H1 (cell line): ENCODE results near the gene GBF1. TPM values are rescaled to one million over a fixed set of nuclear protein-coding genes. Genes with fewer than 3 reads are reported as not detected.

Experiments used
- CTCF ChIA-PET: fragments of 300-600 bp; sonication (Branson Sonifier 250); formaldehyde crosslinking; loops from one replicate; lab custom pipeline; 2021; ENCODE audit not compliant: partially characterized antibody; lab: Charles Lee
- POLR2A ChIA-PET: fragments of 300-600 bp; sonication (Branson Sonifier 250); formaldehyde crosslinking; loops from one replicate; lab custom pipeline; 2021; ENCODE audit warnings: inconsistent platforms; ENCODE audit not compliant: partially characterized antibody; lab: Charles Lee
- DNase-seq, 2 experiments: peaks; one replicate each; pipeline versions ENCODE4 v3.0.0 to v3.0.0-alpha.2; 2010 to 2022; ENCODE audit warnings: low spot score in 2 of 2, low read depth in 1 of 2, mixed read lengths in 1 of 2
- FAIRE-seq: peaks from 2 replicates; lab custom pipeline; 2011; peaks lifted over from hg19 to GRCh38; lab: Jason Lieb, UNC
- H2AFZ ChIP-seq: 2 replicates; pipeline ENCODE4 v1.8.1; 2012; ENCODE audit warnings: low read length, inconsistent platforms
- H2AK5ac ChIP-seq: 2 replicates; pipeline ENCODE4 v1.6.1; 2013; ENCODE audit warnings: low read depth, low read length
- H2BK120ac ChIP-seq: replicated peaks from 2 replicates; pipeline ENCODE3; 2013; ENCODE audit warnings: low read depth, low read length, inconsistent platforms
- H2BK12ac ChIP-seq: 2 replicates; pipeline ENCODE4 v1.6.1; 2013; ENCODE audit warnings: low read depth, low read length
- H2BK15ac ChIP-seq: 2 replicates; pipeline ENCODE4 v1.6.1; 2013; ENCODE audit warnings: low read length
- H2BK20ac ChIP-seq: 2 replicates; pipeline ENCODE4 v1.6.1; 2013; ENCODE audit warnings: low read length
- H2BK5ac ChIP-seq: 2 replicates; pipeline ENCODE4 v1.6.1; 2013; ENCODE audit warnings: low read depth, low read length
- H3K14ac ChIP-seq: 2 replicates; pipeline ENCODE4 v1.6.1; 2013; ENCODE audit warnings: inconsistent platforms; ENCODE audit not compliant: insufficient read length
- H3K18ac ChIP-seq: 2 replicates; pipeline ENCODE4 v1.6.1; 2013; ENCODE audit warnings: low read length; ENCODE audit errors: extremely low read depth
- H3K23ac ChIP-seq: 2 replicates; pipeline ENCODE4 v1.6.1; 2013; ENCODE audit warnings: inconsistent platforms; ENCODE audit not compliant: insufficient read length
- H3K23me2 ChIP-seq: 2 replicates; pipeline ENCODE4 v1.6.1; 2013; ENCODE audit warnings: low read depth, low read length
- H3K27ac ChIP-seq: 2 replicates; pipeline ENCODE4 v1.6.1; 2011; ENCODE audit warnings: low read depth, low read length, inconsistent platforms
- H3K27me3 ChIP-seq, 4 experiments: replicated peaks in 1 of 4; 1 replicate in 1 of 4; 2 replicates in 3 of 4; pipeline versions ENCODE4 v1.6.1 to v1.8.1; 2011 to 2013; ENCODE audit warnings: low read length in 3 of 4, mild to moderate bottlenecking in 3 of 4, inconsistent platforms in 2 of 4, mixed read lengths in 2 of 4, moderate library complexity in 1 of 4; ENCODE audit not compliant: control insufficient read depth in 3 of 4, insufficient read depth in 3 of 4; ENCODE audit errors: extremely low read depth in 1 of 4
- H3K36me3 ChIP-seq, 4 experiments: 2 replicates each; pipeline versions ENCODE4 v1.6.1 to v1.8.1; 2011 to 2013; ENCODE audit warnings: mild to moderate bottlenecking in 4 of 4, low read length in 3 of 4, moderate library complexity in 2 of 4, control low read depth in 1 of 4, inconsistent platforms in 1 of 4; ENCODE audit not compliant: insufficient read depth in 4 of 4, control insufficient read depth in 2 of 4
- H3K4ac ChIP-seq: replicated peaks from 2 replicates; pipeline ENCODE3; 2013; ENCODE audit warnings: low read length, low read depth, mixed read lengths, inconsistent platforms; ENCODE audit not compliant: insufficient read length
- H3K4me1 ChIP-seq, 4 experiments: replicated peaks in 1 of 4; 1 replicate in 1 of 4; 2 replicates in 3 of 4; pipeline versions ENCODE4 v1.6.1 to v1.8.1; 2011 to 2013; ENCODE audit warnings: low read length in 3 of 4, inconsistent platforms in 2 of 4, mixed read lengths in 1 of 4; ENCODE audit not compliant: insufficient read depth in 4 of 4, control insufficient read depth in 3 of 4
- H3K4me2 ChIP-seq, 2 experiments: 2 replicates each; pipeline versions ENCODE4 v1.6.1 to v1.8.1; 2011 to 2013; ENCODE audit warnings: low read depth in 2 of 2, low read length in 2 of 2, control low read depth in 1 of 2, inconsistent platforms in 1 of 2, mild to moderate bottlenecking in 1 of 2; ENCODE audit not compliant: insufficient read depth in 1 of 2
- H3K4me3 ChIP-seq, 4 experiments: fragments of 200-600, 300-600 bp in 1 of 4; sonication (generic), shearing (Covaris generic), sonication (Bioruptor Twin) in 1 of 4; 2 replicates each; pipeline versions ENCODE4 v1.5.1 to v1.8.1; 2011 to 2016; ENCODE audit warnings: low read length in 4 of 4, low read depth in 3 of 4, control low read depth in 2 of 4, inconsistent platforms in 2 of 4, mild to moderate bottlenecking in 2 of 4, mixed read lengths in 1 of 4, moderate library complexity in 1 of 4; ENCODE audit not compliant: insufficient read depth in 2 of 4; ENCODE audit errors: extremely low read depth in 1 of 4
- H3K56ac ChIP-seq: replicated peaks from 2 replicates; pipeline ENCODE3; 2013; ENCODE audit warnings: low read depth, mild to moderate bottlenecking, mixed read lengths, low read length, inconsistent platforms; ENCODE audit not compliant: insufficient read length
- H3K79me1 ChIP-seq: 2 replicates; pipeline ENCODE4 v1.6.1; 2013; ENCODE audit warnings: low read depth, low read length, control low read depth
- H3K79me2 ChIP-seq, 2 experiments: 2 replicates each; pipeline versions ENCODE4 v1.6.1 to v1.8.1; 2012 to 2013; ENCODE audit warnings: low read length in 2 of 2, mild to moderate bottlenecking in 2 of 2, inconsistent platforms in 1 of 2; ENCODE audit not compliant: insufficient read depth in 2 of 2, control insufficient read depth in 1 of 2
- H3K9ac ChIP-seq, 4 experiments: replicated peaks in 1 of 4; 1 replicate in 1 of 4; 2 replicates in 3 of 4; pipeline versions ENCODE4 v1.6.1 to v1.8.1; 2011 to 2013; ENCODE audit warnings: low read depth in 3 of 4, low read length in 3 of 4, control low read depth in 2 of 4, mild to moderate bottlenecking in 2 of 4, moderate library complexity in 2 of 4, inconsistent platforms in 1 of 4; ENCODE audit errors: extremely low read depth in 1 of 4
- H3K9me3 ChIP-seq, 2 experiments: 2 replicates each; pipeline versions ENCODE4 v1.6.1 to v1.8.1; 2012 to 2013; ENCODE audit warnings: mild to moderate bottlenecking in 2 of 2, moderate library complexity in 2 of 2, control low read depth in 1 of 2, inconsistent platforms in 1 of 2, low read depth in 1 of 2, low read length in 1 of 2, mixed read lengths in 1 of 2; ENCODE audit not compliant: insufficient read depth in 2 of 2
- H4K20me1 ChIP-seq, 2 experiments: replicated peaks in 1 of 2; 2 replicates each; pipeline versions ENCODE3 to v1.8.1; 2011 to 2013; ENCODE audit warnings: inconsistent platforms in 2 of 2, low read length in 2 of 2, mild to moderate bottlenecking in 1 of 2; ENCODE audit not compliant: insufficient read depth in 2 of 2, control insufficient read depth in 1 of 2
- H4K5ac ChIP-seq: 2 replicates; pipeline ENCODE4 v1.6.1; 2013; ENCODE audit warnings: low read length, low read depth, mixed read lengths, inconsistent platforms; ENCODE audit not compliant: insufficient read length
- H4K8ac ChIP-seq: 2 replicates; pipeline ENCODE4 v1.8.0; 2013; ENCODE audit warnings: mild to moderate bottlenecking, moderate library complexity, low read length, inconsistent platforms; ENCODE audit not compliant: insufficient read depth; ENCODE audit errors: extremely low read depth
- H4K91ac ChIP-seq: replicated peaks from 2 replicates; pipeline ENCODE3; 2013; ENCODE audit warnings: low read length, mixed read lengths, inconsistent platforms; ENCODE audit not compliant: insufficient read length
- BCL11A ChIP-seq, 2 experiments: IDR thresholded peaks; one replicate each; pipeline ENCODE4 v1.6.1; 2011; ENCODE audit warnings: low read depth in 2 of 2, low read length in 2 of 2, mild to moderate bottlenecking in 2 of 2
- CBX8 ChIP-seq: fragments of 300-800, 300-1000 bp; sonication (generic); IDR thresholded peaks from 2 replicates; pipeline ENCODE4 v1.7.1; 2016; ENCODE audit warnings: low read depth, low read length, borderline replicate concordance
- CEBPB ChIP-seq: IDR thresholded peaks from 2 replicates; pipeline ENCODE4 v1.6.1; 2012; ENCODE audit warnings: low read depth, low read length
- CTBP2 ChIP-seq: IDR thresholded peaks from 2 replicates; pipeline ENCODE4 v1.7.0; 2011; ENCODE audit warnings: borderline replicate concordance, mild to moderate bottlenecking, moderate library complexity, mixed read lengths, low read length; ENCODE audit not compliant: insufficient read depth, insufficient read length
- EZH2 ChIP-seq: fragments of 200-600 bp; sonication (generic); IDR thresholded peaks from 2 replicates; pipeline ENCODE4 v1.7.1; 2012; ENCODE audit warnings: low read depth, mild to moderate bottlenecking, moderate library complexity, low read length, inconsistent platforms; ENCODE audit not compliant: severe bottlenecking
- PHF8 ChIP-seq: fragments of 200-600 bp; sonication (generic); conservative IDR thresholded peaks from 2 replicates; pipeline ENCODE4 v1.7.1; 2012; ENCODE audit warnings: low read depth, mild to moderate bottlenecking, inconsistent platforms, low read length, moderate library complexity
- POLR2AphosphoS5 ChIP-seq: IDR thresholded peaks from 2 replicates; pipeline ENCODE4 v1.6.1; 2011; ENCODE audit warnings: low read depth, low read length
- RFX5 ChIP-seq: IDR thresholded peaks from 2 replicates; pipeline ENCODE4 v1.6.1; 2011; ENCODE audit warnings: low read depth, low read length, improper control_type of control experiment, borderline replicate concordance
- YY1 ChIP-seq: IDR thresholded peaks from 2 replicates; pipeline ENCODE4 v1.6.1; 2011; ENCODE audit warnings: low read depth, mild to moderate bottlenecking, low read length
- WGBS, 2 experiments: shearing (Covaris generic) in 1 of 2; methylation state at CpG; one replicate each; pipeline versions ENCODE4 v1.1.6 to v1.1.7; 2013 to 2015; ENCODE audit warnings: low lambda C conversion rate in 2 of 2, mixed read lengths in 2 of 2, inconsistent platforms in 1 of 2, low coverage in 1 of 2, missing lambda C conversion rate in 1 of 2; ENCODE audit not compliant: insufficient replicate concordance in 2 of 2, insufficient coverage in 1 of 2, insufficient read length in 1 of 2; ENCODE audit errors: extremely low coverage in 1 of 2, missing lambda C conversion rate in 1 of 2; 5-methylcytosine and 5-hydroxymethylcytosine counted together
- polyA plus RNA-seq, 7 experiments: library from polyadenylated mRNA; depleted of rRNA in 3 of 7; stranded (reverse) in 5 of 7; unstranded in 2 of 7; fragments of >200 nt in 5 of 7; fragments of 200-250 nt in 2 of 7; gene quantifications; 1 replicate in 5 of 7; 2 replicates in 1 of 7; 4 replicates in 1 of 7; pipeline versions ENCODE4 v1.2.1 to v1.2.3, GENCODE V29; 2011 to 2013; ENCODE audit warnings: missing spikeins in 2 of 7, mixed read lengths in 2 of 7
- total RNA-seq: library from RNA; stranded (reverse); fragmentation: NEBNext Ultra II Directional; extraction: Animal tissue kit (Norgen Biotek cat#: 25700); gene quantifications from 2 replicates; pipeline ENCODE4 v1.2.1, GENCODE V29; 2021

The GBF1 gene
- total and polyA plus RNA-seq, 2 of the 8 experiments (the other 6 are each of a cell fraction or from before 2014, with no cell fraction given), result 11.0 to 25.5 TPM

GRCh38 chr10:102402512-102402896, 157.2 kb downstream of the GBF1 start:
- H3K9ac ChIP-seq, result no peak overlapping the region
- no peak for TF ChIP-seq PHF8
- TF ChIP-seq RFX5, result no peak
- no peak for TF ChIP-seq YY1
- no peak for TF ChIP-seq BCL11A (IDR thresholded peaks at IDR 0.05; ENCODE audit: low read depth in 2 of 2, low read length in 2 of 2)
- TF ChIP-seq CBX8, result no peak
- no peak for TF ChIP-seq CTBP2
- TF ChIP-seq CEBPB, result no peak
- no peak for TF ChIP-seq EZH2
- no peak for TF ChIP-seq POLR2AphosphoS5

More at GRCh38 chr10:102402512-102402896, 157.2 kb downstream of the GBF1 start:
- H3K9me3 ChIP-seq, result no peaks in the 10 kb centered on the region
- no peak overlapping the region for H2BK20ac ChIP-seq
- no peak overlapping the region for H2BK15ac ChIP-seq
- no peak overlapping the region for H2AFZ ChIP-seq
- WGBS, 2 experiments, result 88% methylated on average over 5 of the region's 5 CpGs; no CpG with 5 or more reads in 1 of the 2 experiments
- no peak overlapping the region for H3K4me3 ChIP-seq
- no peak overlapping the region for H3K4me2 ChIP-seq
- POLR2A ChIA-PET, result interaction anchor here (0.8 to 6.1 kb wide), 5 partner anchors 8 to 281 kb away, joined by 3 to 38 read pairs (median 5); partner anchors contain the start of genes C10orf95, FBXL15 and NFKB2
- peaks cover 0 to 9% (median 4%) of the 10 kb centered on the region in 4 experiments; a peak in 4 of 7 replicates for H3K4me1 ChIP-seq
- no peaks in the 10 kb centered on the region for H3K79me1 ChIP-seq
- no peak overlapping the region for H3K18ac ChIP-seq
- no peak overlapping the region for H4K5ac ChIP-seq
- H3K56ac ChIP-seq, result no peak overlapping the region
- CTCF ChIA-PET, result interaction anchor here (0.6 to 16.4 kb wide), 15 partner anchors 7 to 237 kb away, joined by 3 to 357 read pairs (median 14); partner anchors contain the start of genes C10orf95, CUEDC2, ELOVL3 and FBXL15
- H2BK12ac ChIP-seq, result no peak overlapping the region
- H3K27me3 ChIP-seq, result peaks cover 0 to 8% (median 4%) of the 10 kb centered on the region in 4 experiments; a peak in 6 of 7 replicates
- no peak overlapping the region for H3K14ac ChIP-seq
- H4K91ac ChIP-seq, result no peak overlapping the region
- no peak overlapping the region for H2BK5ac ChIP-seq
- no peak overlapping the region for H3K4ac ChIP-seq
- no peak for DNase-seq
- H3K79me2 ChIP-seq, result no peaks in the 10 kb centered on the region
- no peak overlapping the region for H2BK120ac ChIP-seq
- H3K27ac ChIP-seq, result no peak overlapping the region
- H4K8ac ChIP-seq, result no peak overlapping the region
- no peak overlapping the region for H3K23ac ChIP-seq
- no peak overlapping the region for H2AK5ac ChIP-seq
- H3K23me2 ChIP-seq, result no peaks in the 10 kb centered on the region
- H4K20me1 ChIP-seq, result peaks cover 3 to 7% of the 10 kb centered on the region in 2 experiments
- H3K36me3 ChIP-seq, result peaks cover 2 to 13% (median 6%) of the 10 kb centered on the region in 4 experiments; a peak in 6 of 8 replicates
- no peak for FAIRE-seq
